HepG2 (cell line): ENCODE results near the gene SYS1. TPM values are rescaled to one million over a fixed set of nuclear protein-coding genes. Genes with fewer than 3 reads are reported as not detected.

Experiments
- ARHGAP35 ChIP-seq: sonication (generic); formaldehyde crosslinking; IDR thresholded peaks from 2 replicates; pipeline ENCODE4 v1.9.0; 2022; ENCODE audit warnings: mild to moderate bottlenecking, inconsistent platforms, moderate library complexity, missing genetic modification reagents, borderline replicate concordance
- ATF5 ChIP-seq: sonication (generic); formaldehyde crosslinking; IDR thresholded peaks from 2 replicates; pipeline ENCODE4 v1.4.0; 2020; ENCODE audit warnings: mild to moderate bottlenecking, low read depth, missing genetic modification reagents
- HCFC1 ChIP-seq: fragments of 150-350 bp; IDR thresholded peaks from 2 replicates; pipeline ENCODE4 v1.6.1; 2014; ENCODE audit warnings: low read depth, low read length
- HNRNPH1 ChIP-seq: fragments of 200-400 bp; formaldehyde crosslinking; optimal IDR thresholded peaks from 2 replicates; pipeline ENCODE3; 2017; ENCODE audit warnings: mild to moderate bottlenecking, low read depth, low read length
- JARID2 ChIP-seq: sonication (generic); formaldehyde crosslinking; IDR thresholded peaks from 2 replicates; pipeline ENCODE4 v1.8.1; 2023; ENCODE audit warnings: missing genetic modification reagents, inconsistent platforms; ENCODE audit not compliant: insufficient replicate concordance
- KLF6 ChIP-seq: IDR thresholded peaks from 2 replicates; pipeline ENCODE4 v1.8.0; 2016; ENCODE audit warnings: missing biosample characterization, missing genetic modification reagents
- MAFF ChIP-seq: IDR thresholded peaks from 2 replicates; pipeline ENCODE4 v1.6.1; 2011; ENCODE audit warnings: low read depth, low read length, improper control_type of control experiment
- MEIS1 ChIP-seq: sonication (generic); formaldehyde crosslinking; IDR thresholded peaks from 2 replicates; pipeline ENCODE4 v1.9.0; 2021; ENCODE audit warnings: mild to moderate bottlenecking, missing genetic modification reagents, moderate library complexity, borderline replicate concordance
- NR1H2 ChIP-seq: sonication (generic); formaldehyde crosslinking; IDR thresholded peaks from 2 replicates; pipeline ENCODE4 v1.8.1; 2022; ENCODE audit warnings: low read depth, missing genetic modification reagents, borderline replicate concordance
- SP5 ChIP-seq: IDR thresholded peaks from 2 replicates; pipeline ENCODE4 v1.6.1; 2016; ENCODE audit warnings: low read depth, borderline replicate concordance
- SRSF4 ChIP-seq: fragments of 200-400 bp; formaldehyde crosslinking; IDR thresholded peaks from one replicate; pipeline ENCODE4 v1.6.1; 2018; ENCODE audit warnings: mild to moderate bottlenecking, low read depth, low read length, moderate library complexity; ENCODE audit not compliant: poor library complexity, severe bottlenecking
- U2AF1 ChIP-seq: fragments of 200-400 bp; formaldehyde crosslinking; optimal IDR thresholded peaks from 2 replicates; pipeline ENCODE3; 2017; ENCODE audit warnings: mild to moderate bottlenecking, low read depth, low read length
- YEATS4 ChIP-seq: sonication (generic); formaldehyde crosslinking; IDR thresholded peaks from 2 replicates; pipeline ENCODE4 v1.4.0; 2020; ENCODE audit warnings: missing genetic modification reagents, borderline replicate concordance
- ZMAT3 ChIP-seq: sonication (generic); formaldehyde crosslinking; conservative IDR thresholded peaks from 2 replicates; pipeline ENCODE4 v1.7.0; 2021; ENCODE audit warnings: missing genetic modification reagents
- ZNF256 ChIP-seq: sonication (generic); formaldehyde crosslinking; conservative IDR thresholded peaks from 2 replicates; pipeline ENCODE4 v1.4.0; 2020; ENCODE audit warnings: missing genetic modification reagents
- ZNF337 ChIP-seq: sonication (generic); formaldehyde crosslinking; IDR thresholded peaks from 2 replicates; pipeline ENCODE4 v1.5.1; 2020; ENCODE audit warnings: missing genetic modification reagents, low read depth, mild to moderate bottlenecking, borderline replicate concordance
- ZNF577 ChIP-seq: sonication (generic); formaldehyde crosslinking; IDR thresholded peaks from 2 replicates; pipeline ENCODE4 v1.4.0; 2020; ENCODE audit warnings: mild to moderate bottlenecking, low read depth, missing genetic modification reagents, borderline replicate concordance
- ZNF788 ChIP-seq: sonication (generic); formaldehyde crosslinking; IDR thresholded peaks from 2 replicates; pipeline ENCODE4 v1.5.0; 2020; ENCODE audit warnings: mild to moderate bottlenecking, missing genetic modification reagents, borderline replicate concordance
- ZNF83 ChIP-seq: sonication (generic); formaldehyde crosslinking; IDR thresholded peaks from 2 replicates; pipeline ENCODE4 v1.4.0; 2020; ENCODE audit warnings: missing genetic modification reagents, mild to moderate bottlenecking, borderline replicate concordance
- polyA plus RNA-seq, 8 experiments: library from polyadenylated mRNA; depleted of rRNA in 3 of 8; stranded (reverse) in 7 of 8; unstranded in 1 of 8; fragments of >200 nt; fragmentation: Illumina TruSeq in 4 of 8; extraction: Trizol in 4 of 8; gene quantifications; 2 replicates each; pipeline versions ENCODE4 v1.2.1 to v1.2.3, GENCODE V29; 2011 to 2016; ENCODE audit warnings: low read depth in 4 of 8, missing spikeins in 1 of 8, mixed read lengths in 1 of 8; ENCODE audit not compliant: insufficient read depth in 1 of 8
- total RNA-seq, 5 experiments: library from RNA; depleted of rRNA; stranded (reverse); fragments of >200 nt; fragmentation: Illumina TruSeq; extraction: Trizol; gene quantifications; 2 replicates each; pipeline ENCODE4 v1.2.3, GENCODE V29; 2016; ENCODE audit warnings: low read depth in 1 of 5
- TF ChIP-seq, protein P1 (sequence below): sonication (generic); formaldehyde crosslinking; conservative IDR thresholded peaks from 2 replicates; pipeline ENCODE4 v1.8.0; 2022; ENCODE audit warnings: mild to moderate bottlenecking, moderate library complexity, missing genetic modification reagents
- TF ChIP-seq, protein P2 (sequence below): sonication (generic); formaldehyde crosslinking; IDR thresholded peaks from 2 replicates; pipeline ENCODE4 v1.8.0; 2022; ENCODE audit warnings: mild to moderate bottlenecking, missing genetic modification reagents
- TF ChIP-seq, protein P3 (sequence below): sonication (generic); formaldehyde crosslinking; IDR thresholded peaks from 2 replicates; pipeline ENCODE4 v1.4.0; 2020; ENCODE audit warnings: missing genetic modification reagents, borderline replicate concordance

SYS1 gene
- total and polyA plus RNA-seq, 2 of the 13 experiments (the other 11 are each of a cell fraction or from before 2014, with no cell fraction given), result 38.3 to 65.6 TPM

GRCh38 chr20:45341939-45342854, 20.8 kb upstream of the SYS1 start (continued):
- TF ChIP-seq ZNF337, result 0 out of 2 replicates have a peak, but pooled peaks have one; percentile 53
- TF ChIP-seq HCFC1, result no peak
- TF ChIP-seq SP5, result peak; percentile 42; the same call in 1 of the 2 replicates
- no peak for TF ChIP-seq ATF5 (CRISPR knock-in tag)
- TF ChIP-seq, protein P1, sequence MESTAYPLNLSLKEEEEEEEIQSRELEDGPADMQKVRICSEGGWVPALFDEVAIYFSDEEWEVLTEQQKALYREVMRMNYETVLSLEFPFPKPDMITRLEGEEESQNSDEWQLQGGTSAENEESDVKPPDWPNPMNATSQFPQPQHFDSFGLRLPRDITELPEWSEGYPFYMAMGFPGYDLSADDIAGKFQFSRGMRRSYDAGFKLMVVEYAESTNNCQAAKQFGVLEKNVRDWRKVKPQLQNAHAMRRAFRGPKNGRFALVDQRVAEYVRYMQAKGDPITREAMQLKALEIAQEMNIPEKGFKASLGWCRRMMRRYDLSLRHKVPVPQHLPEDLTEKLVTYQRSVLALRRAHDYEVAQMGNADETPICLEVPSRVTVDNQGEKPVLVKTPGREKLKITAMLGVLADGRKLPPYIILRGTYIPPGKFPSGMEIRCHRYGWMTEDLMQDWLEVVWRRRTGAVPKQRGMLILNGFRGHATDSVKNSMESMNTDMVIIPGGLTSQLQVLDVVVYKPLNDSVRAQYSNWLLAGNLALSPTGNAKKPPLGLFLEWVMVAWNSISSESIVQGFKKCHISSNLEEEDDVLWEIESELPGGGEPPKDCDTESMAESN (CRISPR knock-in tag), result no peak
- TF ChIP-seq YEATS4 (CRISPR knock-in tag), result no peak
- no peak for TF ChIP-seq HNRNPH1
- TF ChIP-seq ZNF577, result no peak
- peak; percentile 93 for TF ChIP-seq ZNF788 (CRISPR knock-in tag)
- no peak; the same call in 1 of the 2 replicates for TF ChIP-seq KLF6 (CRISPR knock-in tag)
- TF ChIP-seq JARID2 (CRISPR knock-in tag), result no peak
- TF ChIP-seq, protein P2, sequence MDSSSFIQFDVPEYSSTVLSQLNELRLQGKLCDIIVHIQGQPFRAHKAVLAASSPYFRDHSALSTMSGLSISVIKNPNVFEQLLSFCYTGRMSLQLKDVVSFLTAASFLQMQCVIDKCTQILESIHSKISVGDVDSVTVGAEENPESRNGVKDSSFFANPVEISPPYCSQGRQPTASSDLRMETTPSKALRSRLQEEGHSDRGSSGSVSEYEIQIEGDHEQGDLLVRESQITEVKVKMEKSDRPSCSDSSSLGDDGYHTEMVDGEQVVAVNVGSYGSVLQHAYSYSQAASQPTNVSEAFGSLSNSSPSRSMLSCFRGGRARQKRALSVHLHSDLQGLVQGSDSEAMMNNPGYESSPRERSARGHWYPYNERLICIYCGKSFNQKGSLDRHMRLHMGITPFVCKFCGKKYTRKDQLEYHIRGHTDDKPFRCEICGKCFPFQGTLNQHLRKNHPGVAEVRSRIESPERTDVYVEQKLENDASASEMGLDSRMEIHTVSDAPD (CRISPR knock-in tag), result peak; percentile 60; the same call in 1 of the 2 replicates
- no peak for TF ChIP-seq MAFF
- TF ChIP-seq SRSF4, result no peak
- no peak; the same call in 1 of the 2 replicates for TF ChIP-seq ZMAT3 (CRISPR knock-in tag)
- TF ChIP-seq ZNF83 (CRISPR knock-in tag), result no peak
- TF ChIP-seq, protein P3, sequence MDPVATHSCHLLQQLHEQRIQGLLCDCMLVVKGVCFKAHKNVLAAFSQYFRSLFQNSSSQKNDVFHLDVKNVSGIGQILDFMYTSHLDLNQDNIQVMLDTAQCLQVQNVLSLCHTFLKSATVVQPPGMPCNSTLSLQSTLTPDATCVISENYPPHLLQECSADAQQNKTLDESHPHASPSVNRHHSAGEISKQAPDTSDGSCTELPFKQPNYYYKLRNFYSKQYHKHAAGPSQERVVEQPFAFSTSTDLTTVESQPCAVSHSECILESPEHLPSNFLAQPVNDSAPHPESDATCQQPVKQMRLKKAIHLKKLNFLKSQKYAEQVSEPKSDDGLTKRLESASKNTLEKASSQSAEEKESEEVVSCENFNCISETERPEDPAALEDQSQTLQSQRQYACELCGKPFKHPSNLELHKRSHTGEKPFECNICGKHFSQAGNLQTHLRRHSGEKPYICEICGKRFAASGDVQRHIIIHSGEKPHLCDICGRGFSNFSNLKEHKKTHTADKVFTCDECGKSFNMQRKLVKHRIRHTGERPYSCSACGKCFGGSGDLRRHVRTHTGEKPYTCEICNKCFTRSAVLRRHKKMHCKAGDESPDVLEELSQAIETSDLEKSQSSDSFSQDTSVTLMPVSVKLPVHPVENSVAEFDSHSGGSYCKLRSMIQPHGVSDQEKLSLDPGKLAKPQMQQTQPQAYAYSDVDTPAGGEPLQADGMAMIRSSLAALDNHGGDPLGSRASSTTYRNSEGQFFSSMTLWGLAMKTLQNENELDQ (CRISPR knock-in tag), result no peak
- TF ChIP-seq NR1H2 (CRISPR knock-in tag), result no peak
- TF ChIP-seq ARHGAP35 (CRISPR knock-in tag), result 0 out of 2 replicates have a peak, but pooled peaks have one; percentile 51
- no peak for TF ChIP-seq MEIS1
- no peak for TF ChIP-seq ZNF256 (CRISPR knock-in tag)
- TF ChIP-seq U2AF1, result peak; percentile 71
